Right atrium auricular region (tissue), 2 donors: ENCODE results near the gene RAB4A. TPM values are rescaled to one million over a fixed set of nuclear protein-coding genes. Genes with fewer than 3 reads are reported as not detected.

ENCODE experiments used
- DNase-seq: peaks from one replicate; pipeline ENCODE4 v3.0.0-alpha.2; 2019; ENCODE audit warnings: low spot score
- H3K27ac ChIP-seq, 2 donors: fragments of 200-600 bp; sonication (generic); 1 replicate in 1 of 2; 2 replicates in 1 of 2; pipeline ENCODE4 v1.5.1; 2016 to 2019
- H3K27me3 ChIP-seq, 2 donors: fragments of 200-600 bp; sonication (generic); one replicate each; pipeline versions ENCODE4 v1.5.1 to v1.6.0; 2017 to 2019
- H3K36me3 ChIP-seq: fragments of 200-600 bp; sonication (generic); one replicate; pipeline ENCODE4 v1.5.1; 2016
- H3K4me1 ChIP-seq, 2 donors: fragments of 200-600 bp; sonication (generic); one replicate each; pipeline versions ENCODE4 v1.5.1 to v1.6.0; 2017 to 2019
- H3K4me3 ChIP-seq, 2 donors: fragments of 200-600 bp; sonication (generic); 1 replicate in 1 of 2; 2 replicates in 1 of 2; pipeline ENCODE4 v1.5.1; 2017 to 2019; ENCODE audit warnings: mild to moderate bottlenecking in 1 of 2, moderate library complexity in 1 of 2
- H3K9me3 ChIP-seq, 2 donors: fragments of 200-600 bp; sonication (generic); one replicate each; pipeline ENCODE4 v1.5.1; 2019
- total RNA-seq, 2 donors: library from RNA; depleted of rRNA; stranded (reverse); fragments of >200 nt; gene quantifications; one replicate each; pipeline ENCODE4 v1.1.0, GENCODE V29; 2016
- TF ChIP-seq, protein P1 (sequence below), 2 donors: fragments of 200-600 bp; sonication (generic); IDR thresholded peaks; one replicate each; pipeline ENCODE4 v1.5.1; 2019; ENCODE audit warnings: antibody characterized with exemption in 2 of 2

The RAB4A gene
- total RNA-seq, 2 donors from 2014 or later, result 44.4 to 60.8 TPM

DNA sequence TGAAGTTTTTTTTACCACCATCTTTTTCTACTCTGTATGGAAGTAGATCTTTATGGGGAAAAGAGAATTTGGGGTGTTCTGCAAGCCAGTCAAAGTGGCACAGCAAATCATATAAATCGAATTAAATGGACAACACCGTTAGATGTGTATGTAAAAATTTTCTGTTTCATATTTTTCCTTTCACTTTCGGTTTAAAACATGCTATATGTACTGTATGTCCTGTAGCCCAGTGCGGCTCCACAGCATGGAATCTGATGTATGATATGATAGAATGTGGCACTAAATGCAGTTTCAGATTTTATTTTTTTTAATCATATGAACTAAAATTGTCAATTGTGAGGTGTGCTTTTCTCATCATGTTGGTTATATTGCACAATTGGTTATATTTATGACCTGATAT lies 32.9 kb downstream of the RAB4A start:
- TF ChIP-seq, protein P1, sequence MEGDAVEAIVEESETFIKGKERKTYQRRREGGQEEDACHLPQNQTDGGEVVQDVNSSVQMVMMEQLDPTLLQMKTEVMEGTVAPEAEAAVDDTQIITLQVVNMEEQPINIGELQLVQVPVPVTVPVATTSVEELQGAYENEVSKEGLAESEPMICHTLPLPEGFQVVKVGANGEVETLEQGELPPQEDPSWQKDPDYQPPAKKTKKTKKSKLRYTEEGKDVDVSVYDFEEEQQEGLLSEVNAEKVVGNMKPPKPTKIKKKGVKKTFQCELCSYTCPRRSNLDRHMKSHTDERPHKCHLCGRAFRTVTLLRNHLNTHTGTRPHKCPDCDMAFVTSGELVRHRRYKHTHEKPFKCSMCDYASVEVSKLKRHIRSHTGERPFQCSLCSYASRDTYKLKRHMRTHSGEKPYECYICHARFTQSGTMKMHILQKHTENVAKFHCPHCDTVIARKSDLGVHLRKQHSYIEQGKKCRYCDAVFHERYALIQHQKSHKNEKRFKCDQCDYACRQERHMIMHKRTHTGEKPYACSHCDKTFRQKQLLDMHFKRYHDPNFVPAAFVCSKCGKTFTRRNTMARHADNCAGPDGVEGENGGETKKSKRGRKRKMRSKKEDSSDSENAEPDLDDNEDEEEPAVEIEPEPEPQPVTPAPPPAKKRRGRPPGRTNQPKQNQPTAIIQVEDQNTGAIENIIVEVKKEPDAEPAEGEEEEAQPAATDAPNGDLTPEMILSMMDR (IDR thresholded peaks at IDR 0.05), result no peak
- no peak overlapping the region for H3K27ac ChIP-seq
- H3K27me3 ChIP-seq, result no peaks in the 10 kb centered on the region
- no peak for DNase-seq
- H3K9me3 ChIP-seq, result no peaks in the 10 kb centered on the region
- peaks cover 50% of the 10 kb centered on the region for H3K36me3 ChIP-seq
- H3K4me1 ChIP-seq, result peaks cover 0 to 6% of the 10 kb centered on the region in 2 donors
- H3K4me3 ChIP-seq, result no peak overlapping the region

DNA sequence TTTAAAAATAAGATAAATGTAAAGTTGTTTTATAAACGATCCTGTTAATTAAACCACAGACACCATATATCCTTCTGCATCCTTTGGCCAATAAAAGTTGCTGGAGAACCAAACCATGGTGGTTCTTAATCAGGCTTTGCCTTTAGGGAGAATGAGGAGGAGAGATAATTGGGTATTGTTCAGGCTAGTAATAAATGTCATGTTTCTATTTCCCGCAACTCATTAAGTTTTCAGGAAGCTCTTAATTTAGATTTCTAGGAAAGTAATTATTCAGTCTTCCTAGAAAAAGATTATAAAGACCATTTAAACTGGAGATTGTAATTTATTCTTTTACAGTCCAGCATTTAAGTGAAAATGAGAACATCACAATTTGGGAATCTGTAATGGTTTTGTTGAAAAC lies 34.5 kb downstream of the RAB4A start:
- Histone ChIP-seq H3K4me1 (peaks cover 0 to 7% of the 10 kb centered on the region in 2 donors), H3K9me3 (no peaks in the 10 kb centered on the region), H3K4me3 (no peak overlapping the region), H3K27me3 (no peaks in the 10 kb centered on the region), H3K36me3 (peaks cover 35% of the 10 kb centered on the region), H3K27ac (no peak overlapping the region)
- DNase-seq, result no peak
- TF ChIP-seq, protein P1 (IDR thresholded peaks at IDR 0.05), result no peak

DNA sequence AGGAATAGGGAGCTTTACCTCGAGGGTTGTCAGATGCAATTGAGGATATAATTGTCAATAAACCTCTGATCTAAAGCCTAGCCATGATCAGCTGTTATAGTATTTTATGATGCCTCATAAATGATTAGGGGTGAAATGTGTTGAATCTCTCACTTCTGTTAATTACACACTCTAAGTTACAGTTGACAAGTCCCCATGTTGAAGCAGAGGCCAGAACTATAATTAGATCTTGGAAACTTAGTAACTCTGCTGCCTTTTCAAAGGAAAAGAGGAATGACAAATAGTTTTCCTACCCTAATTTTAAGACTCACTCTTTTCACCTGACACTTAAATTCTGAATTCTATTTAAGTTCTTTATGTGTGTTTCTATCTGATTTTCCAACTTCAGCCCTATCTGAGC lies 38.2 kb downstream of the RAB4A start:
- H3K36me3 ChIP-seq, result peaks cover 15% of the 10 kb centered on the region
- no peaks in the 10 kb centered on the region for H3K9me3 ChIP-seq
- peak overlapping the region; percentile 34 to 46 for H3K27ac ChIP-seq
- no peak overlapping the region for H3K4me3 ChIP-seq
- H3K27me3 ChIP-seq, result no peaks in the 10 kb centered on the region
- H3K4me1 ChIP-seq, result peaks cover 0 to 10% of the 10 kb centered on the region in 2 donors
- TF ChIP-seq, protein P1 (IDR thresholded peaks at IDR 0.05), result no peak
- no peak for DNase-seq

DNA sequence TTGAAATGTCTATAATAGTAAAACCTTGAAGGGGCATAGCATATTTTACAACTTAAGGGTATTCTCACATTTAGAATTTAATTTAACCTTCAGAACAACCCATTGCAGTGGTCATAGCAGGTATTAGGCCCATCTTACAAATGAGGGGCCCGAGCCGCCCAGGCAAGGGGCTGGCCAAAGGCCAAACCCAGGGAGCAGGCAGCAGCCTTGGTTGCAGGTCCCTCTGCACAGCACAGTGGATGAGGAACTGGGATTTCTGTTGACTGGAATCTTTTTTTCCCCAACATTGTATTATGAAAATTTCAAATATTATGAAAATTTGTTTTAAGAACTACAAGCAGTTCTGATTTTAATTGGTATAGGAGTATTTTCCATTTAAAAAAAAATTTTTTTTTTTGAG lies 38.8 kb downstream of the RAB4A start:
- Histone ChIP-seq H3K27ac (peak overlapping the region; percentile 34 to 46), H3K9me3 (no peaks in the 10 kb centered on the region), H3K4me3 (no peak overlapping the region), H3K36me3 (peaks cover 10% of the 10 kb centered on the region), H3K4me1 (peaks cover 0 to 10% of the 10 kb centered on the region in 2 donors), H3K27me3 (no peaks in the 10 kb centered on the region)
- TF ChIP-seq, protein P1 (IDR thresholded peaks at IDR 0.05), result no peak
- no peak for DNase-seq

DNA sequence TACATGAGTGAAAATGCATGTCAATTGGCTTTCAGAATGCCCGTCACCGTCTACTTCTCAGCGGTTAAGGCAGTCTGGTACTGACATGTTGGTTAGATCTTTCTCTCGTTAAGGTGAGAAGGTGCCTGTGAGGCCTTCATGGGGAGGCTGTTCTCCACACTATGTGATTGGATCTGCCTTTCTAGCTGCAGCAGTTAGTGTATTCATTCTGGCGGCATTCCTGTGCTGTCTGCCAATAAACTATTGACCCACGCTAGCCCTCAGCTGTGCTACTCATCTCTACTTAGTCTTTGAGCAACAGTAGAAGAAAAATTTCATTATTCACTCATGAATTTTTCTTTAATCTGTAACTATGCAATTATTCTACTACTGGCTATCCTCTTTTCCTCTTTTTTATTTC lies 39.9 kb downstream of the RAB4A start:
- TF ChIP-seq, protein P1 (IDR thresholded peaks at IDR 0.05), result no peak
- Histone ChIP-seq H3K4me1 (peaks cover 0 to 10% of the 10 kb centered on the region in 2 donors), H3K27ac (peak overlapping the region in 1 of 2 donors; percentile 46), H3K36me3 (peaks cover 10% of the 10 kb centered on the region), H3K9me3 (no peaks in the 10 kb centered on the region), H3K4me3 (no peak overlapping the region), H3K27me3 (no peaks in the 10 kb centered on the region)
- DNase-seq, result no peak

DNA sequence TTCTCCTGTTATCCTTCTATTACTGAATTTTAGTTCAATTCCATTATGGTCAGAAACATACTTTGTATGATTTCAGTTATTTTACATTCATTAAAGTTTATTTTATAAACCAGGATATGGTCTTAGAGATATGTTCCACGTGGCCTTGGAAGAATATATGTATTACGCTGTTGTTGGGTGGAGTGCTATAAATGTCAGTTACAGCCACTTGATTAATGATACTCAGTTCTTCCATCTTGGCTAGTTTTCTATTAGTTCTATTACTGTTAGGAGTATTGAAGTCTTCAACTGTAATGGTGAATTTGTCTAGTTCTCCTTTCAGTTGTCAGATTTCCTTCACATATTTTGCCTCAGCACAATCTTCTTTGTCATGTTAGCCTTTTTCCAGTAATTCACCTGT lies 45.3 kb downstream of the RAB4A start:
- TF ChIP-seq, protein P1 (IDR thresholded peaks at IDR 0.05), result no peak
- no peak overlapping the region for H3K4me3 ChIP-seq
- H3K36me3 ChIP-seq, result peaks cover 11% of the 10 kb centered on the region
- H3K9me3 ChIP-seq, result no peaks in the 10 kb centered on the region
- H3K27me3 ChIP-seq, result no peaks in the 10 kb centered on the region
- no peak for DNase-seq
- H3K27ac ChIP-seq, result no peak overlapping the region
- H3K4me1 ChIP-seq, result peaks cover 0 to 2% of the 10 kb centered on the region in 2 donors
